Tibial artery (tissue), 4 donors: ENCODE measurements around the gene UMODL1.

Experiments used
- DNase-seq, 2 donors: peaks; one replicate each; pipeline ENCODE4 v3.0.0-alpha.2; 2019
- H3K27ac ChIP-seq, 2 donors: fragments of 200-600 bp; sonication (generic) in 1 of 2; 1 replicate in 1 of 2; 2 replicates in 1 of 2; pipeline ENCODE4 v1.5.1; 2018 to 2019; ENCODE audit warnings: mild to moderate bottlenecking in 1 of 2
- H3K27me3 ChIP-seq, 2 donors: fragments of 200-600 bp; sonication (generic) in 1 of 2; one replicate each; pipeline versions ENCODE4 v1.5.1 to v1.6.0; 2016 to 2019
- H3K36me3 ChIP-seq, 3 donors: fragments of 200-600 bp; sonication (generic) in 2 of 3; one replicate each; pipeline ENCODE4 v1.5.1; 2016 to 2019; ENCODE audit warnings: mild to moderate bottlenecking in 2 of 3
- H3K4me1 ChIP-seq, 4 donors: fragments of 200-600 bp; sonication (generic) in 2 of 4; 1 replicate in 3 of 4; 2 replicates in 1 of 4; pipeline ENCODE4 v1.5.1; 2016 to 2019
- H3K4me3 ChIP-seq, 2 donors: fragments of 200-600 bp; sonication (generic) in 1 of 2; 1 replicate in 1 of 2; 2 replicates in 1 of 2; pipeline ENCODE4 v1.5.1; 2018 to 2019; ENCODE audit warnings: mild to moderate bottlenecking in 2 of 2
- H3K9me3 ChIP-seq, 3 donors: fragments of 200-600 bp; sonication (generic) in 1 of 3; one replicate each; pipeline ENCODE4 v1.5.1; 2016 to 2019
- intact Hi-C: fragments of 100-400 bp; cut with DNase I; formaldehyde crosslinking; loops from one replicate; pipeline ENCODE4 v1.15.0; 2023; ENCODE audit warnings: low total_unique reads
- TF ChIP-seq, protein P1 (sequence below), 2 experiments: fragments of 200-600 bp in 1 of 2; fragments of 450-650 bp in 1 of 2; IDR thresholded peaks; one replicate each; pipeline ENCODE4 v1.5.1; 2017 to 2019; ENCODE audit warnings: antibody characterized with exemption in 2 of 2, mild to moderate bottlenecking in 1 of 2, moderate library complexity in 1 of 2

The UMODL1 gene

DNA sequence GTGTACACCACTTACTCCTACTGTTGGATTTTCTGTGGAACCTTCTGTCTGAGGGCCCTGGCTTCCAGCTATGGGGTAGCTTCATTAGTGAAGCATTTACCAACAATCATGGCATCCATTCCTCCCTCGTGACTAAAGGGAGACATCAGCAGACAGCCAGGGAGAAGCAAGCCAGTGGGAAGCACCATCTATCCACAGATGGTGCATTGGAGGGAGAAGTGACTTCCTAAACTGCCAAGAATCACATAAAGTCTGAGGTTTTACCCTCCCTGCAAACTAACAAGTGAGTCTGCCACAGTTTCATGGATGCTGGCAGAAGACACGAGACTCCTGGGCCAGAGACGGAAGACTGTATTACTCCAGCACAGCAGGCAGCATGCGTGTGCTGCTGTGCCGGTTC, 31.4 kb downstream of the UMODL1 start:
- intact Hi-C loops: loop anchor here (10.0 kb wide), 1 partner anchor 58 kb away; no protein-coding TSS in a partner anchor
- Histone ChIP-seq H3K27me3 (no peaks in the 10 kb centered on the region), H3K4me1 (peaks cover 0 to 17% (median 10%) of the 10 kb centered on the region in 4 donors), H3K9me3 (no peaks in the 10 kb centered on the region), H3K27ac (no peak overlapping the region), H3K36me3 (no peaks in the 10 kb centered on the region), H3K4me3 (no peak overlapping the region)
- DNase-seq: no peak
- TF ChIP-seq, protein P1, sequence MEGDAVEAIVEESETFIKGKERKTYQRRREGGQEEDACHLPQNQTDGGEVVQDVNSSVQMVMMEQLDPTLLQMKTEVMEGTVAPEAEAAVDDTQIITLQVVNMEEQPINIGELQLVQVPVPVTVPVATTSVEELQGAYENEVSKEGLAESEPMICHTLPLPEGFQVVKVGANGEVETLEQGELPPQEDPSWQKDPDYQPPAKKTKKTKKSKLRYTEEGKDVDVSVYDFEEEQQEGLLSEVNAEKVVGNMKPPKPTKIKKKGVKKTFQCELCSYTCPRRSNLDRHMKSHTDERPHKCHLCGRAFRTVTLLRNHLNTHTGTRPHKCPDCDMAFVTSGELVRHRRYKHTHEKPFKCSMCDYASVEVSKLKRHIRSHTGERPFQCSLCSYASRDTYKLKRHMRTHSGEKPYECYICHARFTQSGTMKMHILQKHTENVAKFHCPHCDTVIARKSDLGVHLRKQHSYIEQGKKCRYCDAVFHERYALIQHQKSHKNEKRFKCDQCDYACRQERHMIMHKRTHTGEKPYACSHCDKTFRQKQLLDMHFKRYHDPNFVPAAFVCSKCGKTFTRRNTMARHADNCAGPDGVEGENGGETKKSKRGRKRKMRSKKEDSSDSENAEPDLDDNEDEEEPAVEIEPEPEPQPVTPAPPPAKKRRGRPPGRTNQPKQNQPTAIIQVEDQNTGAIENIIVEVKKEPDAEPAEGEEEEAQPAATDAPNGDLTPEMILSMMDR (IDR thresholded peaks at IDR 0.05): no peak

DNA sequence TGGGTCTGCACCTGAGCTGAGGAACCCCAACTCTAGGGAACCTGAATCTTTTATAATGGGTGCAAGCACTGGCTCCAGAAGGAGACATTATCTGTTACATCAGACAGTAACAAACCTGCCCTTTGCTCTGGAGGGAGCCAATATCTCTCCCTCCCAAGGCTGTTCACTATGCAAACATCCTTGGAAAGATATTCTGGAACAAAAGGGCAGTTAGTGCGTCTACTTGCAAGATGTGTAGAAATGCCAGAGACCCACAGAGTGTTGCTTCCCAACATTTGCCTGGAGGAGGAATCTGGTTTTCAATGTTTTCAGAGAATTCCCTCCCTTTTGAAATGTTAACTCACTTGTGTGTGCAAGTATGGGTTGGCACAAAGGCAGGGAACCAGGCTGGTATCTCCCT, 31.9 kb downstream of the UMODL1 start:
- intact Hi-C loops: loop anchor here (10.0 kb wide), 1 partner anchor 58 kb away; no protein-coding TSS in a partner anchor
- Histone ChIP-seq H3K4me1 (peaks cover 0 to 16% (median 11%) of the 10 kb centered on the region in 4 donors), H3K36me3 (no peaks in the 10 kb centered on the region), H3K27me3 (no peaks in the 10 kb centered on the region), H3K9me3 (no peaks in the 10 kb centered on the region), H3K27ac (no peak overlapping the region), H3K4me3 (no peak overlapping the region)
- DNase-seq: no peak
- TF ChIP-seq, protein P1 (IDR thresholded peaks at IDR 0.05): no peak

DNA sequence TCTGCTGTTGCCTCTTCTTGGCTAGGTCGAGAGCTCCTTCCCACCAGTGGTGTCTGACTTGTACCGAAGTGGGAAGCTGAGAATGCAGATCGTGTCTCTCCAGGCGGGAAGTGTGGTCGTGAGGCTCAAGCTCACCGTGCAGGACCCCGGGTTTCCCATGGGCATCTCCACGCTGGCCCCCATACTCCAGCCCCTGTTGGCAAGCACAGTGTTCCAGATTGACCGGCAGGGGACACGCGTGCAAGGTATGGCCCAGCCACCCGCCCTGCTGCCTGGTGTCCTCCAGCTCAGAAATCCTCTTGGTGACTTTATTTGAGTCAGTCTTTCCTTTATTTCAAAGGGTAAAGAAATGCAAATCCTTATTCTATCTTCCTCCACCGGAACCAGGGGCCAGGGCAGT, 32.7 kb downstream of the UMODL1 start:
- Histone ChIP-seq H3K36me3 (no peaks in the 10 kb centered on the region), H3K9me3 (no peaks in the 10 kb centered on the region), H3K4me1 (peaks cover 0 to 15% (median 9%) of the 10 kb centered on the region in 4 donors), H3K27ac (no peak overlapping the region), H3K27me3 (no peaks in the 10 kb centered on the region), H3K4me3 (no peak overlapping the region)
- TF ChIP-seq, protein P1 (IDR thresholded peaks at IDR 0.05): no peak
- intact Hi-C loops: loop anchor here (10.0 kb wide), 1 partner anchor 59 kb away; no protein-coding TSS in a partner anchor
- no peak for DNase-seq

DNA sequence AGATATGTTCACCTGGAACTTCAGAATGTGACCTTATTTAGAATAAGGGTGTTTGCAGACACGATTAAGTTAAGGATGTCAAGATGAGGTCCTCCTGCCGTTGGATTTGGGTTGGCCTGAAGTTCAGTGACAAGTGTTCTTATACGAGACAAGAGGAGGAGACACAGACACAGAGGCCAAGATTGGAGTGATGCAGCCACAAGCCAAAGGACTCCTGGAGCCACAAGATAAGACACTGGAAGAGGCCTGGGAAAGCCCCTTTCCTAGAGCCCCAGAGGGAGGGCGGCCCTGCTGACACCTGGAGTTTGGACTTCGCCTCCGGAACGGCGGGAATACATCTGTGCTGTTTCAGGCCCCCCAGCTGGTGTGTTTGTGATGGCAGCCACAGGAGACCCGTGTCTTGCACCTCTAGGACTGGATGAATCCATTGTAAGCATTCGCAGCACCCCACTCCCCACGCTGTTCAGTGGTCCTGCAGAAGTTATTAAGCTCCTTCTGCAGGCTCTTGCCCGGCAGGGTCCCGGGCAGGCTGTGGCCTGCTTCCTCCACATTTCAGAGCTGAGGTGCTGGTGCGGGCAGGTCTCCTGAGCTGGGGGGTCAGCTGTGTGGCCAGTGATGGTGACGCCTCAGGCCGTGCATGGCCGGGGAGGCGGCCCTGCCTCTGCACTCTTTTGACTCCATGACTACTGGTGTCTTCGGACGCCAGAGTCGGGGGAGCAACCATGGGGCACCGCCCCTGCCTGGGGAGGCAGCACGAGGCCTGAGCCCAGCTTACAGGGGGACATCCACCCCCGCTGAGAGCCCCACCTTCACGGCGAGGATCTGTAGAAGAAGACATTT, 34.6 kb downstream of the UMODL1 start:
- H3K9me3 ChIP-seq: no peaks in the 10 kb centered on the region
- TF ChIP-seq, protein P1 (IDR thresholded peaks at IDR 0.05): no peak
- no peak overlapping the region for H3K4me3 ChIP-seq
- intact Hi-C loops: loop anchor here (5.0 to 10.0 kb wide), 2 partner anchors 61 to 93 kb away; partner anchors contain the start of gene ZBTB21
- DNase-seq: no peak
- H3K27me3 ChIP-seq: no peaks in the 10 kb centered on the region
- H3K4me1 ChIP-seq: peaks cover 0 to 15% (median 10%) of the 10 kb centered on the region in 4 donors
- no peak overlapping the region for H3K27ac ChIP-seq
- no peaks in the 10 kb centered on the region for H3K36me3 ChIP-seq

DNA sequence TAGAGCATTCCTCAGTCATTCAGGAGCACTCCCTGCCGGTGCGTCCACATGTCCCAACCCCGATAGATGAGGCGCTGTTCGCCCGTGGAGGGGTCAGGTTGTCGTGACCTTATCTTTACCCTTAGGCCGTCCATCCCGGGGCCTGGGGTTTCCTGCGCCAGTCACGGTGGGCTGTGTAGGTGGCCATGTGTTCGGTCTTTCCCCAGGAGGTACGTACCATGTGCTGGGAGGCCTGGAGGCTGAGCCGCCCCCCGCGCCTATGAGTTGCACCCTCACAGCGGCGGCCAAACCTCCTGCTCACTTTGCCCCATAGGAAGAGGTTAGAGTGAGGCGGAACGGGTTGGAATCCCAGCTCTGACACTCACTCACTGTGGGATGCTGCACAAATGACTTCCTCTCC, 35.3 kb downstream of the UMODL1 start:
- intact Hi-C loops: loop anchor here (5.0 to 10.0 kb wide), 2 partner anchors 62 to 94 kb away; partner anchors contain the start of gene ZBTB21
- Histone ChIP-seq H3K4me1 (peaks cover 0 to 15% (median 10%) of the 10 kb centered on the region in 4 donors), H3K9me3 (no peaks in the 10 kb centered on the region), H3K27ac (no peak overlapping the region), H3K4me3 (no peak overlapping the region), H3K36me3 (no peaks in the 10 kb centered on the region), H3K27me3 (no peaks in the 10 kb centered on the region)
- no peak for DNase-seq
- TF ChIP-seq, protein P1 (IDR thresholded peaks at IDR 0.05): no peak
